Ovary (tissue), 10 donors: ENCODE results near the gene AURKB. TPM values are rescaled to one million over a fixed set of nuclear protein-coding genes. Genes with fewer than 3 reads are reported as not detected.

Experiments used
- DNase-seq, 5 donors: peaks; one replicate each; pipeline ENCODE4 v3.0.0-alpha.2; 2019 to 2020
- H3K27ac ChIP-seq, 2 donors: fragments of 200-600 bp; one replicate each; pipeline versions ENCODE4 v1.5.1 to v1.8.0; 2019 to 2022
- H3K27me3 ChIP-seq: fragments of 200-600 bp; one replicate; pipeline ENCODE4 v1.8.0; 2022
- H3K36me3 ChIP-seq: fragments of 200-600 bp; sonication (generic); one replicate; pipeline ENCODE4 v1.5.1; 2019
- H3K4me1 ChIP-seq: one replicate; pipeline ENCODE4 v1.8.1; 2013; ENCODE audit warnings: mild to moderate bottlenecking, moderate library complexity; ENCODE audit not compliant: insufficient read depth
- H3K4me3 ChIP-seq: fragments of 200-600 bp; sonication (generic); one replicate; pipeline ENCODE4 v1.5.1; 2017
- H3K9me3 ChIP-seq, 2 donors: fragments of 200-600 bp in 1 of 2; sonication (generic) in 1 of 2; one replicate each; pipeline versions ENCODE4 v1.5.1 to v1.8.1; 2013 to 2019; ENCODE audit warnings: mild to moderate bottlenecking in 1 of 2, moderate library complexity in 1 of 2
- EP300 ChIP-seq: sonication (generic); formaldehyde crosslinking; IDR thresholded peaks from one replicate; pipeline ENCODE4 v1.6.1; 2017; ENCODE audit warnings: antibody characterized with exemption
- POLR2A ChIP-seq: fragments of 450-650 bp; IDR thresholded peaks from one replicate; pipeline ENCODE4 v1.6.1; 2017; ENCODE audit warnings: antibody characterized with exemption, mild to moderate bottlenecking, moderate library complexity
- WGBS, 3 donors: extraction: QIAGEN DNeasy Blood & Tissue Kit in 1 of 3; methylation state at CpG; one replicate each; pipeline versions ENCODE4 v1.1.5 to v1.1.7; 2013 to 2017; 5-methylcytosine and 5-hydroxymethylcytosine counted together
- intact Hi-C, 4 donors: fragments of 100-400 bp; cut with DNase I; formaldehyde crosslinking; loops; one replicate each; pipeline versions ENCODE4 v1.11.0 to v1.15.1; 2022 to 2023
- long read RNA-seq, 3 donors: library from polyadenylated mRNA in 2 of 3; unstranded in 2 of 3; transcript quantifications; one replicate each; pipeline ENCODE4 v2.0.0 and lab custom pipeline, GENCODE V29; 2021 to 2026
- polyA plus RNA-seq, 2 donors: library from polyadenylated mRNA; stranded (reverse); fragments of 200-250 nt in 1 of 2; fragments of 350-450 nt in 1 of 2; fragmentation: Illumina TruSeq in 1 of 2; extraction: RNeasy Lipid Tissue Mini Kit (QIAGEN cat#74804) in 1 of 2; gene quantifications; one replicate each; pipeline ENCODE4 v1.2.3, GENCODE V29; 2013 to 2014
- total RNA-seq, 7 donors: library from RNA; depleted of rRNA in 2 of 7; stranded (reverse); fragments of >200 nt in 2 of 7; fragmentation: NEBNext Ultra II Directional in 3 of 7; extraction: Animal tissue kit (Norgen Biotek cat#: 25700) in 3 of 7; gene quantifications; one replicate each; pipeline versions ENCODE4 v1.1.0 to v1.2.4, GENCODE V29; 2016 to 2023
- TF ChIP-seq, protein P1 (sequence below), 3 donors: fragments of 450-650 bp in 2 of 3; fragments of 200-600 bp in 1 of 3; IDR thresholded peaks; one replicate each; pipeline versions ENCODE4 v1.5.1 to v1.8.0; 2016 to 2022; ENCODE audit warnings: antibody characterized with exemption in 3 of 3, mild to moderate bottlenecking in 1 of 3
- donor health status: DM: no; HTN: no; CAD: no; lungs with moderate emphysema.
- donor health status: DM: no; HTN: no; CAD: no.
- donor health status: Bipolar disorder and iron deficiency.
- donor health status: DM: yes; HTN: yes; CAD: no.
- donor health status: DM: no; HTN: no; CAD: no.
- donor health status: DM: yes; HTN: yes; CAD: no.

AURKB gene
- total RNA-seq = 1 to 10 TPM in 2 of 7 donors, under 1 TPM in 2, not detected in 3; 0.80 to 1.7 (median 1.1) TPM
- polyA plus RNA-seq = 1 to 10 TPM in 1 of 2 donors, under 1 TPM in 1; 0.68 to 1.5 TPM
- long read RNA-seq, donor 1 = 0 reads
- long read RNA-seq, donor 2, transcript AURKB-214 (9 exons, 1,227 nt) = major isoform, 7 of 8 reads
- long read RNA-seq, donor 2, partial matches to known transcripts = 0 of 8 reads
- long read RNA-seq, donor 2, other reads (novel, unspliced or antisense) = 0 of 8 reads
- long read RNA-seq, donor 3 = 0 reads

DNA sequence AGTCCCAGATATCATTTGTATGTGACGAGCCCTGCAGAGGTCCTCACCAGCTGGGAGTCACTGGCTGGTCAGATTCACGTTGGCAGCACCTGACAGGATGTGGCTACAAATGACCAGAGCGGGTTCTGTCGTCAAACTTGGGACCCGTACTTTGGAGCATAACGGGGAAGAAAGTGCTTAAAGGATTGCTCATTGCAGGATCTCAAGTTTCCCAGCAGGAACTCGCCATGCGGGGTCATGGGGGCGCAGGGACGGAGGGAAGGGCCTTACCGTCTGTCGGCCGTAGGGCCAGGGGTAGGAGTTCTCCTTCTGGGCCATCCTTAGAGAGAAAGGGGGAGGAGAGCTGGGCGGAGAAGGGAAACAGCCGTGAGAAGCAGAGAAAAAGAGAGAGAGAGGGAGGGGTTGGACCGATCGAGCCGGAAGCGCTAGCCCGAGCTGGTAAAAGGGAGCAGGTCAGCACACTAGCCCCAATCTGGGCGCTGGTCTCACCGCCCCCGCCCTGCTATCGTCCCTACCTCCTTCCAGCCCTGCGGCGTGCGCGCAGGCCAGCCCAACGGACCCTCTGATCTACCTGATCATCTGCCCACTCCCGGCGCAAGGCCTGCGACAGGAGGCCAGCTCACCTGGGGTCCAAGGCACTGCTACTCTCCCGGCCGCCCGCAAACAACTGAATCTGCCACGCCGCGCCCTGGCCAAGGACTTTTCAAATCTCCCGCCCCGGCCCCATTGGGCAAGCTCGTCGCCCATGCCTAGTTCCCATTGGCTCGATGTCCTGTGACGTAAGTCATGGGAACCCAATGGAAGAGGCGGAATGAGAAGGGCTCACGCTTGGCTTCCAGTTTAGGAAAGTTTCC lies at the start of gene AURKB:
TSS of gene AURKB (minus strand) at position 669 of the 854 bp plus-strand sequence. CDS start at position 318, 351 bp downstream.
- no peak within 1 kb of the TSS for H3K27ac ChIP-seq
- intact Hi-C loops = no loop called here
- peaks cover 6% of the 10 kb centered on the region for H3K4me1 ChIP-seq
- no peaks in the 10 kb centered on the region for H3K27me3 ChIP-seq
- peak; percentile 91 to 97 (median 95) for DNase-seq
- H3K9me3 ChIP-seq = no peaks in the 10 kb centered on the region
- WGBS, 3 donors = 1 to 3% (median 2%) methylated on average over 46 of the region's 46 CpGs
- peak within 1 kb of the TSS; percentile 60 for H3K4me3 ChIP-seq
- no peaks in the 10 kb centered on the region for H3K36me3 ChIP-seq
- TF ChIP-seq EP300 (no peak), POLR2A (no peak)
- TF ChIP-seq, protein P1, sequence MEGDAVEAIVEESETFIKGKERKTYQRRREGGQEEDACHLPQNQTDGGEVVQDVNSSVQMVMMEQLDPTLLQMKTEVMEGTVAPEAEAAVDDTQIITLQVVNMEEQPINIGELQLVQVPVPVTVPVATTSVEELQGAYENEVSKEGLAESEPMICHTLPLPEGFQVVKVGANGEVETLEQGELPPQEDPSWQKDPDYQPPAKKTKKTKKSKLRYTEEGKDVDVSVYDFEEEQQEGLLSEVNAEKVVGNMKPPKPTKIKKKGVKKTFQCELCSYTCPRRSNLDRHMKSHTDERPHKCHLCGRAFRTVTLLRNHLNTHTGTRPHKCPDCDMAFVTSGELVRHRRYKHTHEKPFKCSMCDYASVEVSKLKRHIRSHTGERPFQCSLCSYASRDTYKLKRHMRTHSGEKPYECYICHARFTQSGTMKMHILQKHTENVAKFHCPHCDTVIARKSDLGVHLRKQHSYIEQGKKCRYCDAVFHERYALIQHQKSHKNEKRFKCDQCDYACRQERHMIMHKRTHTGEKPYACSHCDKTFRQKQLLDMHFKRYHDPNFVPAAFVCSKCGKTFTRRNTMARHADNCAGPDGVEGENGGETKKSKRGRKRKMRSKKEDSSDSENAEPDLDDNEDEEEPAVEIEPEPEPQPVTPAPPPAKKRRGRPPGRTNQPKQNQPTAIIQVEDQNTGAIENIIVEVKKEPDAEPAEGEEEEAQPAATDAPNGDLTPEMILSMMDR (IDR thresholded peaks at IDR 0.05) = no peak

DNA sequence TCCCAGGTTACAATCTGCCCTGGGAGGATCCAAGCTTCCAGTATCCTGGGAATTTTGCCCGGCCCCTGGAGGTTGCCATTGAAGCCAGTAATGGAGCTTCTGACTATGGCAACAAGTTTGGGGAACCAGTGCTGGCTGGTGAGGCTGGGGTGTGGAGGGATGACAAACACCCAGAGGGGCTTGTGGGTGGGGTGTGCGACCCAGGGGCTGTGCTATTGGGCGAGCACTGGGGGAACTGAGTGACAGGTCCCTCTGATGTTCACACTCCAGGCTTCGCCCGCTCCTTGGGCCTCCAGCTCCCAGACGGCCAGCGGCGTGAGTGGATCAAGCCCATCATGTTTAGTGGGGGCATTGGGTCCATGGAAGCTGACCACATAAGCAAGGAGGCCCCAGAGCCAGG lies 47.4 kb upstream of the AURKB start:
- WGBS, 3 donors = 93 to 96% (median 94%) methylated on average over 8 of the region's 8 CpGs
- no peaks in the 10 kb centered on the region for H3K36me3 ChIP-seq

DNA sequence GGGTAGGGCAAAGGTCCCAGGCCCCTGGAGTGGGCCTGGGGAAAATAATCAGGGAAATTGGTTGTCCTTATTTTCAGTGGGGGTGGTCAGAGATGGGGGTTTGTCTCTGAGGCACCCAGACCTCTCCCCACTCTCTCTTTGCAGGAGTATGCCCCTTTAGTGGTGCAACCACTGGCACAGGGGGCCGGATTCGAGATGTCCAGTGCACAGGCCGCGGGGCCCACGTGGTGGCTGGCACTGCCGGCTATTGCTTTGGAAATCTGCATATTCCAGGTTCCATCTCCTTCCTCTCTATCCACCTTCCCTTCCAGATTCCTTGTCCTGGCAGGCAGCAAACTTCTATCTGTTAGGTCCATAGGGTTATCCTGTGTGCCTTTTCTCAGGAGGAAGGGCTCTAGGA lies 46.3 kb upstream of the AURKB start:
- 92 to 96% (median 94%) methylated on average over 6 of the region's 6 CpGs for WGBS, 3 donors
- no peak for TF ChIP-seq POLR2A
- TF ChIP-seq, protein P1 (IDR thresholded peaks at IDR 0.05) = no peak
- TF ChIP-seq EP300 = no peak
- Histone ChIP-seq H3K27me3 (no peaks in the 10 kb centered on the region), H3K4me1 (no peaks in the 10 kb centered on the region), H3K4me3 (no peak overlapping the region), H3K9me3 (no peaks in the 10 kb centered on the region), H3K36me3 (no peaks in the 10 kb centered on the region), H3K27ac (no peak overlapping the region)
- no peak for DNase-seq
- intact Hi-C loops = no loop called here

More for the DNA sequence above, 47.4 kb upstream of the AURKB start:
- no peak for DNase-seq
- TF ChIP-seq POLR2A = no peak
- no peak for TF ChIP-seq EP300
- TF ChIP-seq, protein P1 (IDR thresholded peaks at IDR 0.05) = no peak
- Histone ChIP-seq H3K9me3 (no peaks in the 10 kb centered on the region), H3K27ac (no peak overlapping the region), H3K4me3 (no peak overlapping the region), H3K27me3 (no peaks in the 10 kb centered on the region), H3K4me1 (no peaks in the 10 kb centered on the region)
- intact Hi-C loops = no loop called here

DNA sequence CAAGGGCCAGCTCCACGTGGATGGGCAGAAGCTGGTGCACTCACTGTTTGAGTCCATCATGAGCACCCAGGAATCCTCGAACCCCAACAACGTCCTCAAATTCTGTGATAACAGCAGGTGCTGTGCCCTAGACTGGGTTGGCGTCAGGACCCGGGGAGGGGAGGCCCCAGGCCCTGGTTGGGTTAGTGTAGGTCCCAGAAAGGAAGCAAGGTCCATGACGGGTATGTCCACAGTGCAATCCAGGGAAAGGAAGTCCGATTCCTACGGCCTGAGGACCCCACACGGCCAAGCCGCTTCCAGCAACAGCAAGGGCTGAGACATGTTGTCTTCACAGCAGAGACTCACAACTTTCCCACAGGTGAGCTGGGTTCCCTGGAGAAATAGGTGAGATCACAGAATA lies 45.9 kb upstream of the AURKB start:
- H3K36me3 ChIP-seq = no peaks in the 10 kb centered on the region
- H3K4me1 ChIP-seq = no peaks in the 10 kb centered on the region
- intact Hi-C loops = no loop called here
- 90 to 93% (median 93%) methylated on average over 10 of the region's 10 CpGs for WGBS, 3 donors
- no peaks in the 10 kb centered on the region for H3K9me3 ChIP-seq
- TF ChIP-seq POLR2A = no peak
- no peak for TF ChIP-seq EP300
- TF ChIP-seq, protein P1 (IDR thresholded peaks at IDR 0.05) = no peak
- H3K27ac ChIP-seq = no peak overlapping the region
- DNase-seq = no peak
- H3K27me3 ChIP-seq = no peaks in the 10 kb centered on the region
- no peak overlapping the region for H3K4me3 ChIP-seq
